PC-9 (cell line): Measurements from ENCODE around the gene OGA. TPM values are rescaled to one million over a fixed set of nuclear protein-coding genes. Genes with fewer than 3 reads are reported as not detected.

Experiments
- BruUV-seq: library from RNA; stranded (reverse); fragments of 400-500 nt; replicated peaks from 2 replicates; lab custom pipeline; 2021; lab: Mats Ljungman, UMichigan
- CTCF ChIA-PET: fragments of 300-600 bp; sonication (Branson Sonifier 250); formaldehyde crosslinking; loops from one replicate; lab custom pipeline; 2022; ENCODE audit warnings: antibody characterized with exemption; lab: Charles Lee
- POLR2A ChIA-PET: fragments of 300-600 bp; sonication (Branson Sonifier 250); formaldehyde crosslinking; loops from one replicate; lab custom pipeline; 2022; ENCODE audit warnings: antibody characterized with exemption; ENCODE audit not compliant: unreplicated experiment; lab: Charles Lee
- DNase-seq, 2 experiments: peaks; one replicate each; pipeline versions ENCODE4 v3.0.0 to v3.0.0-alpha.2; 2015 to 2022; ENCODE audit warnings: mixed read lengths in 1 of 2
- H2AFZ ChIP-seq: fragments of 200-600 bp; sonication (generic); 2 replicates; pipeline ENCODE4 v1.8.1; 2017; ENCODE audit warnings: antibody characterized with exemption
- H3F3A ChIP-seq: fragments of 200-600 bp; sonication (generic); 2 replicates; pipeline ENCODE4 v1.8.1; 2017; ENCODE audit warnings: antibody characterized with exemption, mild to moderate bottlenecking, low read depth; ENCODE audit not compliant: insufficient read depth
- H3K27ac ChIP-seq: fragments of 200-600 bp; sonication (generic); 2 replicates; pipeline ENCODE4 v1.6.1; 2016; ENCODE audit warnings: mixed run types
- H3K27me3 ChIP-seq: fragments of 200-600 bp; sonication (generic); 2 replicates; pipeline ENCODE4 v1.6.1; 2016; ENCODE audit warnings: low read depth, mixed run types; ENCODE audit not compliant: insufficient read depth
- H3K36me3 ChIP-seq: fragments of 200-600 bp; sonication (generic); 2 replicates; pipeline ENCODE4 v1.6.1; 2016; ENCODE audit warnings: low read depth, mixed run types
- H3K4me1 ChIP-seq: fragments of 200-600 bp; sonication (generic); replicated peaks from 2 replicates; pipeline ENCODE4 v1.6.1; 2016; ENCODE audit warnings: mixed run types; ENCODE audit not compliant: insufficient read depth
- H3K4me2 ChIP-seq: fragments of 200-600 bp; sonication (generic); 2 replicates; pipeline ENCODE4 v1.6.1; 2017; ENCODE audit warnings: mixed run types
- H3K4me3 ChIP-seq: fragments of 200-600 bp; sonication (generic); 2 replicates; pipeline ENCODE4 v1.6.1; 2016; ENCODE audit warnings: mixed run types
- H3K79me2 ChIP-seq: fragments of 200-600 bp; sonication (generic); 2 replicates; pipeline ENCODE4 v1.6.1; 2017; ENCODE audit warnings: low read depth, mixed run types
- H3K9me2 ChIP-seq: fragments of 200-600 bp; sonication (generic); 2 replicates; pipeline ENCODE4 v1.8.1; 2017; ENCODE audit warnings: mild to moderate bottlenecking; ENCODE audit not compliant: insufficient read depth
- H3K9me3 ChIP-seq: fragments of 200-600 bp; sonication (generic); 2 replicates; pipeline ENCODE4 v1.8.1; 2016; ENCODE audit warnings: low read depth; ENCODE audit not compliant: insufficient read depth
- H4K20me1 ChIP-seq: fragments of 200-600 bp; sonication (generic); 2 replicates; pipeline ENCODE4 v1.8.1; 2017; ENCODE audit not compliant: insufficient read depth
- EZH2 ChIP-seq: fragments of 200-600 bp; sonication (generic); IDR thresholded peaks from 2 replicates; pipeline ENCODE4 v1.8.0; 2017; ENCODE audit warnings: antibody characterized with exemption, low read depth
- intact Hi-C: fragments of 100-400 bp; cut with micrococcal nuclease; formaldehyde crosslinking; loops from one replicate; pipeline ENCODE4 v1.10.0; 2022; ENCODE audit not compliant: unreplicated experiment
- total RNA-seq: library from RNA; stranded (reverse); gene quantifications from 2 replicates; pipeline ENCODE4 v1.2.3, GENCODE V29; 2021
- TF ChIP-seq, protein P1 (sequence below): fragments of 200-600 bp; sonication (generic); conservative IDR thresholded peaks from 2 replicates; pipeline ENCODE4 v1.6.1; 2017; ENCODE audit warnings: mixed run types, antibody characterized with exemption, mild to moderate bottlenecking, moderate library complexity

The OGA gene
- total RNA-seq, 1 experiment from 2014 or later = 82.0 TPM

DNA sequence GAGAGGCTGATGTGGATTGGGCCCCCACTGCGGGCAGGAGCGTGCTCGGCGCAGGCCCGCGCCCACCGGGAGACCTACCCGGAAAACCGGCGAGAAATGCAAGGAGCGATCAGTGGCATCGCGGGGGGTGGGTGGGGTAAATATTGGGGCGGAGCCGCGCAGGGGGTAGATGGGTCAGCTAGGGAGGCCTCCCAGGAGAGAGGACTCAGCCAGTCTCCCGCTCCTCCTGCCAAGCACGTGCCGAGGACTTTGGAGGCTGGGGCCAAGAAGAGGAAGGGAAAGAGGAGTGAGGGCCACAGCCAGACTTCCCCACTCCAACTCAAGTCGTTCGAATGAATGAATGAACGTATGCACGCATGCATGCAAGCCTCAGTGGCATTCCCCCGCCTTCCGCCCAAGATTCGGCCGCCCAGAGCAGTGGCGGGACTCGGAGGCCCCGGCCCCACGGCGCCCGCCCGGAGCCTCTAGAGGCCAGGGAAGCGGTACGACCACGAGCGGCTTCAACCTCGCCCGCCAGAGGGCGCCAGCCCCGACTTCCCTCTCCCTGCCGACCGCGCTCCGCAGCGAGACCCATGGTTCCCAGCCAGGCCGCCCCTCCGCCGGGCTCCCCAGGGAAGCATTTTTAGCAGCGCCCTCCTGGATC, 38.6 kb downstream of the OGA start:
- Histone ChIP-seq H3K4me2 (no peak overlapping the region), H3K4me3 (no peak overlapping the region), H3K27me3 (no peaks in the 10 kb centered on the region), H3K9me2 (no peaks in the 10 kb centered on the region), H4K20me1 (peaks cover 3% of the 10 kb centered on the region; the same call in 1 of the 2 replicates), H3F3A (peaks cover 11% of the 10 kb centered on the region), H3K79me2 (peaks cover 10% of the 10 kb centered on the region; the same call in 1 of the 2 replicates), H2AFZ (no peak overlapping the region), H3K36me3 (no peaks in the 10 kb centered on the region), H3K27ac (no peak overlapping the region), H3K9me3 (no peaks in the 10 kb centered on the region), H3K4me1 (peaks cover 11% of the 10 kb centered on the region; the same call in 1 of the 2 replicates)
- DNase-seq = peak in 1 of 2 experiments; percentile 41
- ChIA-PET CTCF (interaction anchor here (0.5 to 0.6 kb wide), 2 partner anchors 177 to 214 kb away, joined by 3 to 14 read pairs; no protein-coding TSS in a partner anchor), POLR2A (interaction anchor here (0.6 kb wide), 1 partner anchor 327 kb away, joined by 3 read pairs; no protein-coding TSS in a partner anchor)
- intact Hi-C loops = loop anchor here (2.0 to 10.0 kb wide), 3 partner anchors 85 to 565 kb away; partner anchors contain the start of gene FBXW4
- TF ChIP-seq, protein P1, sequence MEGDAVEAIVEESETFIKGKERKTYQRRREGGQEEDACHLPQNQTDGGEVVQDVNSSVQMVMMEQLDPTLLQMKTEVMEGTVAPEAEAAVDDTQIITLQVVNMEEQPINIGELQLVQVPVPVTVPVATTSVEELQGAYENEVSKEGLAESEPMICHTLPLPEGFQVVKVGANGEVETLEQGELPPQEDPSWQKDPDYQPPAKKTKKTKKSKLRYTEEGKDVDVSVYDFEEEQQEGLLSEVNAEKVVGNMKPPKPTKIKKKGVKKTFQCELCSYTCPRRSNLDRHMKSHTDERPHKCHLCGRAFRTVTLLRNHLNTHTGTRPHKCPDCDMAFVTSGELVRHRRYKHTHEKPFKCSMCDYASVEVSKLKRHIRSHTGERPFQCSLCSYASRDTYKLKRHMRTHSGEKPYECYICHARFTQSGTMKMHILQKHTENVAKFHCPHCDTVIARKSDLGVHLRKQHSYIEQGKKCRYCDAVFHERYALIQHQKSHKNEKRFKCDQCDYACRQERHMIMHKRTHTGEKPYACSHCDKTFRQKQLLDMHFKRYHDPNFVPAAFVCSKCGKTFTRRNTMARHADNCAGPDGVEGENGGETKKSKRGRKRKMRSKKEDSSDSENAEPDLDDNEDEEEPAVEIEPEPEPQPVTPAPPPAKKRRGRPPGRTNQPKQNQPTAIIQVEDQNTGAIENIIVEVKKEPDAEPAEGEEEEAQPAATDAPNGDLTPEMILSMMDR = no peak
- no peak for TF ChIP-seq EZH2
- BruUV-seq = no TSS peak

DNA sequence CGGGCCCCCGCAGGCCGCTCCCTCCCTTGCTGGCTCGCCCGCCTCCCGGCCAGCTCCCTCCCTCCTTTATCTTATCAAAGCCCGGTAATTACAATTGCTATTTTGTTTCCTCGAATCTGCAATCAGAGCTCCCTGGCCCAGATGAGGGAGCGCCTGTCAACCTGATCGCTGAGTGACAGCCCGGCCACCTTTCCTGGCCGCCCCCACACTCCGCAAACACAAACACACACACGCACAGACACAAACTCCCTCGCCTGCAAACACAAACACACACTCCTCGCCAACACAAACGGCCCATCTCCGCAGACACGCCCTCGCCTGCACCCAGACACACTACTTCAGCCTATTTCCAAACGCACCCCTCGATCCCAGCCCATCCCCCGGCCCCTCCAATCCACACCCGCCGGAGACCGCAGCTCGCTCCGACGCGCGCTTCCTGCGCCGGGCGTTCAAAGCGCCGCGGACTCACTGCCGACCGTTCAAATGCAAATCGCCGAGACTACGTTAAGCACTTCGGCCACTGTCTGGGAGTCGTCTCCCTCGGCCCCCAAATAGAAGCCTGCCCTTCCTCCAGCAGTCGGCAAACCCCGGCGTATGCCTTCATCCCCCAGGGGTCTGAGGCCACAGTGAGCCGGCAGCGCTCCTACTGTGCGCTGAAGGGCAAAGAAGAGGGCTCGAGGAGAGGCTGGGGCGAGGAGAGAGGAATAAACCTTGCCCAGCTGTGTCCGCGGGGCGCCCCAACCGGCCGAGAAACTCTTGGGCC, 39.3 kb downstream of the OGA start:
- intact Hi-C loops = loop anchor here (10.0 kb wide), 1 partner anchor 84 kb away; the partner anchor contains the start of gene FBXW4
- Histone ChIP-seq H3K4me3 (no peak overlapping the region), H3K4me2 (no peak overlapping the region)

More for the DNA sequence above, 39.3 kb downstream of the OGA start:
- peaks cover 4% of the 10 kb centered on the region for H3F3A ChIP-seq
- H3K9me2 ChIP-seq = no peaks in the 10 kb centered on the region
- no TSS peak for BruUV-seq
- H3K9me3 ChIP-seq = no peaks in the 10 kb centered on the region
- peaks cover 10% of the 10 kb centered on the region; the same call in 1 of the 2 replicates for H3K79me2 ChIP-seq
- TF ChIP-seq, protein P1 = no peak
- TF ChIP-seq EZH2 = no peak
- DNase-seq = no peak
- H3K36me3 ChIP-seq = no peaks in the 10 kb centered on the region
- H3K27me3 ChIP-seq = no peaks in the 10 kb centered on the region
- H2AFZ ChIP-seq = no peak overlapping the region
- ChIA-PET POLR2A (interaction anchor here (0.6 kb wide), 1 partner anchor 69 kb away, joined by 9 read pairs; no protein-coding TSS in a partner anchor), CTCF (interaction anchor here (0.5 to 0.6 kb wide), 2 partner anchors 176 to 213 kb away, joined by 3 to 14 read pairs; no protein-coding TSS in a partner anchor)
- peaks cover 11% of the 10 kb centered on the region; the same call in 1 of the 2 replicates for H3K4me1 ChIP-seq
- no peak overlapping the region for H3K27ac ChIP-seq
- H4K20me1 ChIP-seq = peaks cover 3% of the 10 kb centered on the region; the same call in 1 of the 2 replicates
